ENCODE measurements around the gene HNRNPLL. TPM values are rescaled to one million over a fixed set of nuclear protein-coding genes. Genes with fewer than 3 reads are reported as not detected.

HNRNPLL gene
- total and polyA plus RNA-seq, 2 of the 13 experiments (the other 11 are each of a cell fraction or from before 2014, with no cell fraction given): 49.4 to 103 TPM

- TF ChIP-seq PHF5A (CRISPR knock-in tag; IDR thresholded peaks at IDR 0.05; ENCODE audit: low read depth, unreplicated experiment) (peak; percentile 3), XRCC5 (optimal IDR thresholded peaks at IDR 0.05; ENCODE audit: low read length) (no peak), FIP1L1 (IDR thresholded peaks at IDR 0.05; ENCODE audit: borderline replicate concordance, insufficient read depth, low read depth, low read length) (peak; percentile 59; the same call in 1 of the 2 replicates), ZNF589 (CRISPR knock-in tag; conservative IDR thresholded peaks at IDR 0.05) (no peak), ZNF639 (CRISPR knock-in tag; conservative IDR thresholded peaks at IDR 0.05) (no peak), NFAT5 (CRISPR knock-in tag; IDR thresholded peaks at IDR 0.05) (peak; percentile 68; the same call in 1 of the 2 replicates), STAT5B (CRISPR knock-in tag; IDR thresholded peaks at IDR 0.05) (no peak), ZBTB46 (CRISPR knock-in tag; IDR thresholded peaks at IDR 0.05; ENCODE audit: borderline replicate concordance) (no peak), DMTF1 (CRISPR knock-in tag; IDR thresholded peaks at IDR 0.05) (no peak)
- TF ChIP-seq, protein P1, sequence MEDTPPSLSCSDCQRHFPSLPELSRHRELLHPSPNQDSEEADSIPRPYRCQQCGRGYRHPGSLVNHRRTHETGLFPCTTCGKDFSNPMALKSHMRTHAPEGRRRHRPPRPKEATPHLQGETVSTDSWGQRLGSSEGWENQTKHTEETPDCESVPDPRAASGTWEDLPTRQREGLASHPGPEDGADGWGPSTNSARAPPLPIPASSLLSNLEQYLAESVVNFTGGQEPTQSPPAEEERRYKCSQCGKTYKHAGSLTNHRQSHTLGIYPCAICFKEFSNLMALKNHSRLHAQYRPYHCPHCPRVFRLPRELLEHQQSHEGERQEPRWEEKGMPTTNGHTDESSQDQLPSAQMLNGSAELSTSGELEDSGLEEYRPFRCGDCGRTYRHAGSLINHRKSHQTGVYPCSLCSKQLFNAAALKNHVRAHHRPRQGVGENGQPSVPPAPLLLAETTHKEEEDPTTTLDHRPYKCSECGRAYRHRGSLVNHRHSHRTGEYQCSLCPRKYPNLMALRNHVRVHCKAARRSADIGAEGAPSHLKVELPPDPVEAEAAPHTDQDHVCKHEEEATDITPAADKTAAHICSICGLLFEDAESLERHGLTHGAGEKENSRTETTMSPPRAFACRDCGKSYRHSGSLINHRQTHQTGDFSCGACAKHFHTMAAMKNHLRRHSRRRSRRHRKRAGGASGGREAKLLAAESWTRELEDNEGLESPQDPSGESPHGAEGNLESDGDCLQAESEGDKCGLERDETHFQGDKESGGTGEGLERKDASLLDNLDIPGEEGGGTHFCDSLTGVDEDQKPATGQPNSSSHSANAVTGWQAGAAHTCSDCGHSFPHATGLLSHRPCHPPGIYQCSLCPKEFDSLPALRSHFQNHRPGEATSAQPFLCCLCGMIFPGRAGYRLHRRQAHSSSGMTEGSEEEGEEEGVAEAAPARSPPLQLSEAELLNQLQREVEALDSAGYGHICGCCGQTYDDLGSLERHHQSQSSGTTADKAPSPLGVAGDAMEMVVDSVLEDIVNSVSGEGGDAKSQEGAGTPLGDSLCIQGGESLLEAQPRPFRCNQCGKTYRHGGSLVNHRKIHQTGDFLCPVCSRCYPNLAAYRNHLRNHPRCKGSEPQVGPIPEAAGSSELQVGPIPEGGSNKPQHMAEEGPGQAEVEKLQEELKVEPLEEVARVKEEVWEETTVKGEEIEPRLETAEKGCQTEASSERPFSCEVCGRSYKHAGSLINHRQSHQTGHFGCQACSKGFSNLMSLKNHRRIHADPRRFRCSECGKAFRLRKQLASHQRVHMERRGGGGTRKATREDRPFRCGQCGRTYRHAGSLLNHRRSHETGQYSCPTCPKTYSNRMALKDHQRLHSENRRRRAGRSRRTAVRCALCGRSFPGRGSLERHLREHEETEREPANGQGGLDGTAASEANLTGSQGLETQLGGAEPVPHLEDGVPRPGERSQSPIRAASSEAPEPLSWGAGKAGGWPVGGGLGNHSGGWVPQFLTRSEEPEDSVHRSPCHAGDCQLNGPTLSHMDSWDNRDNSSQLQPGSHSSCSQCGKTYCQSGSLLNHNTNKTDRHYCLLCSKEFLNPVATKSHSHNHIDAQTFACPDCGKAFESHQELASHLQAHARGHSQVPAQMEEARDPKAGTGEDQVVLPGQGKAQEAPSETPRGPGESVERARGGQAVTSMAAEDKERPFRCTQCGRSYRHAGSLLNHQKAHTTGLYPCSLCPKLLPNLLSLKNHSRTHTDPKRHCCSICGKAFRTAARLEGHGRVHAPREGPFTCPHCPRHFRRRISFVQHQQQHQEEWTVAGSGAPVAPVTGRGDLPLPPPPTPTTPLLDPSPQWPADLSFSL (CRISPR knock-in tag; IDR thresholded peaks at IDR 0.05): no peak
Measured at GRCh38 chr2:38602136-38602731, 494 bp downstream of the HNRNPLL start (continued).
